ENCODE results near the gene ARID1B.

GRCh38 chr6:156972145-156972544 is 195.0 kb downstream of the ARID1B start:
- TF ChIP-seq, protein P1, sequence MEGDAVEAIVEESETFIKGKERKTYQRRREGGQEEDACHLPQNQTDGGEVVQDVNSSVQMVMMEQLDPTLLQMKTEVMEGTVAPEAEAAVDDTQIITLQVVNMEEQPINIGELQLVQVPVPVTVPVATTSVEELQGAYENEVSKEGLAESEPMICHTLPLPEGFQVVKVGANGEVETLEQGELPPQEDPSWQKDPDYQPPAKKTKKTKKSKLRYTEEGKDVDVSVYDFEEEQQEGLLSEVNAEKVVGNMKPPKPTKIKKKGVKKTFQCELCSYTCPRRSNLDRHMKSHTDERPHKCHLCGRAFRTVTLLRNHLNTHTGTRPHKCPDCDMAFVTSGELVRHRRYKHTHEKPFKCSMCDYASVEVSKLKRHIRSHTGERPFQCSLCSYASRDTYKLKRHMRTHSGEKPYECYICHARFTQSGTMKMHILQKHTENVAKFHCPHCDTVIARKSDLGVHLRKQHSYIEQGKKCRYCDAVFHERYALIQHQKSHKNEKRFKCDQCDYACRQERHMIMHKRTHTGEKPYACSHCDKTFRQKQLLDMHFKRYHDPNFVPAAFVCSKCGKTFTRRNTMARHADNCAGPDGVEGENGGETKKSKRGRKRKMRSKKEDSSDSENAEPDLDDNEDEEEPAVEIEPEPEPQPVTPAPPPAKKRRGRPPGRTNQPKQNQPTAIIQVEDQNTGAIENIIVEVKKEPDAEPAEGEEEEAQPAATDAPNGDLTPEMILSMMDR (conservative IDR thresholded peaks at IDR 0.05; ENCODE audit: low read depth, low read length) = no peak
- no peak for TF ChIP-seq RCOR1 (IDR thresholded peaks at IDR 0.05; ENCODE audit: insufficient replicate concordance, low read length)
- TF ChIP-seq MXI1 (IDR thresholded peaks at IDR 0.05; ENCODE audit: borderline replicate concordance, low read depth, low read length) = no peak
- TF ChIP-seq FOS (IDR thresholded peaks at IDR 0.05; ENCODE audit: low read depth, low read length) = no peak
- TF ChIP-seq POLR2A (IDR thresholded peaks at IDR 0.05; ENCODE audit: low read depth, low read length) = no peak

Measured in IMR-90 (cell line).